Smooth muscle cell (in vitro differentiated cells): ENCODE results near the gene SARDH. TPM values are rescaled to one million over a fixed set of nuclear protein-coding genes. Genes with fewer than 3 reads are reported as not detected.

Experiments
- DNase-seq: peaks from one replicate; lab custom pipeline; 2025; ENCODE audit not compliant: unreplicated experiment; lab: John Stamatoyannopoulos, UW
- H2AFZ ChIP-seq: fragments of 200-600 bp; sonication (generic); 2 replicates; pipeline ENCODE4 v1.6.0; 2016; ENCODE audit warnings: antibody characterized with exemption, low read depth, mild to moderate bottlenecking
- H3F3A ChIP-seq: fragments of 200-600 bp; sonication (generic); 2 replicates; pipeline ENCODE4 v1.6.0; 2017; ENCODE audit warnings: antibody characterized with exemption, low read depth
- H3K27ac ChIP-seq: fragments of 200-600 bp; sonication (generic); 2 replicates; pipeline ENCODE4 v1.5.1; 2016; ENCODE audit warnings: low read depth, mild to moderate bottlenecking
- H3K27me3 ChIP-seq: fragments of 200-600 bp; sonication (generic); 2 replicates; pipeline ENCODE4 v1.6.1; 2016; ENCODE audit warnings: low read depth, mild to moderate bottlenecking
- H3K36me3 ChIP-seq: fragments of 200-600 bp; sonication (generic); 2 replicates; pipeline ENCODE4 v1.5.1; 2016; ENCODE audit warnings: low read depth
- H3K4me1 ChIP-seq: fragments of 200-600 bp; sonication (generic); 2 replicates; pipeline ENCODE4 v1.5.1; 2016; ENCODE audit warnings: low read depth
- H3K4me2 ChIP-seq: fragments of 200-600 bp; sonication (generic); 2 replicates; pipeline ENCODE4 v1.6.0; 2016; ENCODE audit warnings: mild to moderate bottlenecking
- H3K4me3 ChIP-seq: fragments of 200-600 bp; sonication (generic); 2 replicates; pipeline ENCODE4 v1.5.1; 2016; ENCODE audit warnings: mild to moderate bottlenecking
- H3K79me2 ChIP-seq: fragments of 200-600 bp; sonication (generic); 2 replicates; pipeline ENCODE4 v1.6.0; 2016; ENCODE audit warnings: low read depth, mild to moderate bottlenecking
- H3K9ac ChIP-seq: fragments of 200-600 bp; sonication (generic); 2 replicates; pipeline ENCODE4 v1.6.0; 2016; ENCODE audit warnings: low read depth
- H3K9me3 ChIP-seq: fragments of 200-600 bp; sonication (generic); replicated peaks from 2 replicates; pipeline ENCODE4 v1.5.1; 2016; ENCODE audit warnings: low read depth
- H4K20me1 ChIP-seq: fragments of 200-600 bp; sonication (generic); 2 replicates; pipeline ENCODE4 v1.6.0; 2016; ENCODE audit warnings: low read depth
- WGBS: methylation state at CpG from one replicate; pipeline ENCODE4 v1.1.7; 2016; ENCODE audit warnings: low lambda C conversion rate; 5-methylcytosine and 5-hydroxymethylcytosine counted together
- polyA plus RNA-seq: library from polyadenylated mRNA; unstranded; fragments of >200 nt; fragmentation: Nextera tagmentation; extraction: Ambion mirVana; gene quantifications from 2 replicates; pipeline ENCODE4 v1.2.1, GENCODE V29; 2016
- total RNA-seq: library from RNA; depleted of rRNA; stranded (reverse); fragments of >200 nt; gene quantifications from 2 replicates; pipeline ENCODE4 v1.2.3, GENCODE V29; 2014
- TF ChIP-seq, protein P1 (sequence below): fragments of 200-600 bp; sonication (generic); IDR thresholded peaks from 2 replicates; pipeline ENCODE4 v1.5.1; 2017; ENCODE audit warnings: borderline replicate concordance, mild to moderate bottlenecking, antibody characterized with exemption; ENCODE audit not compliant: insufficient read depth, poor library complexity, severe bottlenecking

Gene SARDH
- total and polyA plus RNA-seq, 2 experiments from 2014 or later, result 3.3 to 10.1 TPM

- Histone ChIP-seq H4K20me1 (no peaks in the 10 kb centered on the region), H3K27ac (no peak overlapping the region), H3K9ac (no peak overlapping the region), H3K4me3 (no peak overlapping the region), H3K27me3 (no peaks in the 10 kb centered on the region), H2AFZ (no peak overlapping the region), H3K4me1 (peaks cover 12% of the 10 kb centered on the region), H3K9me3 (no peaks in the 10 kb centered on the region), H3K36me3 (no peaks in the 10 kb centered on the region), H3K79me2 (no peaks in the 10 kb centered on the region), H3K4me2 (no peak overlapping the region), H3F3A (no peaks in the 10 kb centered on the region)
- WGBS, result 92% methylated on average over 3 of the region's 3 CpGs
- no peak for DNase-seq
- TF ChIP-seq, protein P1, sequence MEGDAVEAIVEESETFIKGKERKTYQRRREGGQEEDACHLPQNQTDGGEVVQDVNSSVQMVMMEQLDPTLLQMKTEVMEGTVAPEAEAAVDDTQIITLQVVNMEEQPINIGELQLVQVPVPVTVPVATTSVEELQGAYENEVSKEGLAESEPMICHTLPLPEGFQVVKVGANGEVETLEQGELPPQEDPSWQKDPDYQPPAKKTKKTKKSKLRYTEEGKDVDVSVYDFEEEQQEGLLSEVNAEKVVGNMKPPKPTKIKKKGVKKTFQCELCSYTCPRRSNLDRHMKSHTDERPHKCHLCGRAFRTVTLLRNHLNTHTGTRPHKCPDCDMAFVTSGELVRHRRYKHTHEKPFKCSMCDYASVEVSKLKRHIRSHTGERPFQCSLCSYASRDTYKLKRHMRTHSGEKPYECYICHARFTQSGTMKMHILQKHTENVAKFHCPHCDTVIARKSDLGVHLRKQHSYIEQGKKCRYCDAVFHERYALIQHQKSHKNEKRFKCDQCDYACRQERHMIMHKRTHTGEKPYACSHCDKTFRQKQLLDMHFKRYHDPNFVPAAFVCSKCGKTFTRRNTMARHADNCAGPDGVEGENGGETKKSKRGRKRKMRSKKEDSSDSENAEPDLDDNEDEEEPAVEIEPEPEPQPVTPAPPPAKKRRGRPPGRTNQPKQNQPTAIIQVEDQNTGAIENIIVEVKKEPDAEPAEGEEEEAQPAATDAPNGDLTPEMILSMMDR, result no peak
Observed at GRCh38 chr9:133694686-133695085, 43.5 kb downstream of the SARDH start.

GRCh38 chr9:133693703-133694529 lies 44.2 kb downstream of the SARDH start:
- no peak for DNase-seq
- H4K20me1 ChIP-seq, result no peaks in the 10 kb centered on the region
- H3K9me3 ChIP-seq, result no peaks in the 10 kb centered on the region
- H3K27me3 ChIP-seq, result no peaks in the 10 kb centered on the region
- H2AFZ ChIP-seq, result no peak overlapping the region
- no peak overlapping the region for H3K9ac ChIP-seq
- H3K27ac ChIP-seq, result no peak overlapping the region
- no peaks in the 10 kb centered on the region for H3K79me2 ChIP-seq
- no peak overlapping the region for H3K4me3 ChIP-seq
- no peaks in the 10 kb centered on the region for H3K36me3 ChIP-seq
- TF ChIP-seq, protein P1, result no peak
- H3K4me2 ChIP-seq, result no peak overlapping the region
- H3K4me1 ChIP-seq, result peaks cover 12% of the 10 kb centered on the region
- 84% methylated on average over 26 of the region's 32 CpGs for WGBS
- no peaks in the 10 kb centered on the region for H3F3A ChIP-seq

DNA sequence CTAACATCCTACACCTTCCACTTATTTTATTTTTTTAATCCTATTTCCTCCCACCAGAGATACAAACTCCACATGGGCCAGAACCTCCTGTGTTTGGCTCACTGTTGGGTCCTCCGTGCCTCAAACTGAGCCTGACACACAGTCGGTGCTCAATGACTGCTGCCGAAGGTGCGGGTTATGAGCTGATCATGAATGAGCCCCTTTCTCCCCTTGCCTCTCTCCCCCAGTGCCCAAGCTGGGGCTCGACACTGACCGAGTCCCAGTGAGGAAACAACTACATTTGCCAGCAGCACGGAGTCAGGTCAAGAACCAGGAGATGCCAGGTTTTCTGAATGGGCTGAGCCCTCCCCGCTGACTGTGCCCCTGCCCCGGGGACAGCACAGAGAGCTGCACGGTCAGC lies 45.0 kb downstream of the SARDH start:
- TF ChIP-seq, protein P1, result no peak
- Histone ChIP-seq H3K36me3 (no peaks in the 10 kb centered on the region), H3K27ac (no peak overlapping the region), H3K4me1 (peaks cover 12% of the 10 kb centered on the region), H3K4me3 (no peak overlapping the region), H3K9me3 (no peaks in the 10 kb centered on the region), H3K9ac (no peak overlapping the region), H4K20me1 (no peaks in the 10 kb centered on the region), H3K27me3 (no peaks in the 10 kb centered on the region), H3K79me2 (no peaks in the 10 kb centered on the region), H3K4me2 (no peak overlapping the region), H2AFZ (no peak overlapping the region), H3F3A (no peaks in the 10 kb centered on the region)
- DNase-seq, result no peak
- WGBS, result 96% methylated on average over 10 of the region's 10 CpGs

GRCh38 chr9:133692364-133692985 lies 45.7 kb downstream of the SARDH start:
- Histone ChIP-seq H3K9me3 (no peaks in the 10 kb centered on the region), H3K9ac (no peak overlapping the region), H3K4me2 (peak overlapping the region; percentile 65), H4K20me1 (no peaks in the 10 kb centered on the region), H3K4me3 (no peak overlapping the region), H3K27ac (peak overlapping the region; percentile 62), H3K4me1 (peaks cover 12% of the 10 kb centered on the region), H3K79me2 (no peaks in the 10 kb centered on the region), H3K27me3 (no peaks in the 10 kb centered on the region), H3F3A (no peaks in the 10 kb centered on the region), H2AFZ (no peak overlapping the region), H3K36me3 (no peaks in the 10 kb centered on the region)
- 91% methylated on average over 25 of the region's 25 CpGs for WGBS
- DNase-seq, result no peak
- TF ChIP-seq, protein P1, result no peak
